Hepatocyte (in vitro differentiated cells): ENCODE measurements around the gene UVRAG.

Experiments used
- CTCF ChIP-seq: fragments of 200-600 bp; sonication (generic); IDR thresholded peaks from 2 replicates; pipeline ENCODE4 v1.5.1; 2016; ENCODE audit warnings: antibody characterized with exemption, mild to moderate bottlenecking; ENCODE audit not compliant: poor library complexity
- EZH2 ChIP-seq: fragments of 200-600 bp; sonication (generic); IDR thresholded peaks from 2 replicates; pipeline ENCODE4 v1.6.1; 2016; ENCODE audit warnings: antibody characterized with exemption, mild to moderate bottlenecking, borderline replicate concordance

- TF ChIP-seq CTCF, result no peak
- no peak for TF ChIP-seq EZH2
These were observed 45.9 kb upstream of the UVRAG start for GRCh38 chr11:75768909-75769771.
